Inflammatory macrophage treated with lipopolysaccharide for 1 hour (primary cell): Measurements from ENCODE around the gene CLEC1A.
A peak's percentile ranks its signal among the peaks of the same experiment; 100 is the strongest.

Source experiments
- DNase-seq, 2 donors: peaks; one replicate each; pipeline ENCODE4 v3.0.0-alpha.2; 2020 to 2022

The CLEC1A gene

GRCh38 chr12:10101042-10101579, 2.3 kb upstream of the CLEC1A start:
- no peak for DNase-seq

GRCh38 chr12:10097521-10097920, 1.3 kb downstream of the CLEC1A start:
- DNase-seq: peak; percentile 37 to 55

- no peak for DNase-seq
Measured at GRCh38 chr12:10095971-10096370, 2.8 kb downstream of the CLEC1A start.

- DNase-seq: peak; percentile 88 to 90
Measured at GRCh38 chr12:10094646-10095395, 4.0 kb downstream of the CLEC1A start.

GRCh38 chr12:10088955-10089900, 9.6 kb downstream of the CLEC1A start:
- DNase-seq: peak; percentile 32 to 41

GRCh38 chr12:10088031-10088430, 10.8 kb downstream of the CLEC1A start:
- DNase-seq: peak; percentile 67 to 73

GRCh38 chr12:10086387-10086786, 12.4 kb downstream of the CLEC1A start:
- no peak for DNase-seq

GRCh38 chr12:10084733-10085132, 14.1 kb downstream of the CLEC1A start:
- no peak for DNase-seq

GRCh38 chr12:10082117-10082874, 16.5 kb downstream of the CLEC1A start:
- peak in 1 of 2 donors; percentile 39 for DNase-seq

GRCh38 chr12:10075451-10075850, 23.3 kb downstream of the CLEC1A start:
- no peak for DNase-seq

- DNase-seq: no peak
Measured at GRCh38 chr12:10073261-10073660, 25.5 kb downstream of the CLEC1A start.

GRCh38 chr12:10072131-10072530, 26.7 kb downstream of the CLEC1A start:
- DNase-seq: no peak

GRCh38 chr12:10070380-10070779, 28.4 kb downstream of the CLEC1A start:
- no peak for DNase-seq

GRCh38 chr12:10069976-10070375, 28.8 kb downstream of the CLEC1A start:
- DNase-seq: peak in 1 of 2 donors; percentile 64

- peak in 1 of 2 donors; percentile 49 for DNase-seq
Measured at GRCh38 chr12:10069099-10069498, 29.7 kb downstream of the CLEC1A start.

GRCh38 chr12:10068644-10069043, 30.1 kb downstream of the CLEC1A start:
- DNase-seq: peak; percentile 88 to 89

- DNase-seq: no peak
Measured at GRCh38 chr12:10067942-10068341, 30.8 kb downstream of the CLEC1A start.

- DNase-seq: no peak
Measured at GRCh38 chr12:10067264-10067663, 31.5 kb downstream of the CLEC1A start.

GRCh38 chr12:10065241-10065640, 33.5 kb downstream of the CLEC1A start:
- DNase-seq: no peak

- DNase-seq: no peak
Measured at GRCh38 chr12:10058387-10058786, 40.4 kb downstream of the CLEC1A start.

GRCh38 chr12:10052193-10052913, 46.4 kb downstream of the CLEC1A start:
- DNase-seq: no peak

- DNase-seq: peak; percentile 16 to 28
Measured at GRCh38 chr12:10048526-10048925, 50.3 kb downstream of the CLEC1A start.
